ENCODE data around the gene EIF2AK3. TPM values are rescaled to one million over a fixed set of nuclear protein-coding genes. Genes with fewer than 3 reads are reported as not detected.
"Not testable (repeated sequence)": the region's sequence is repeated elsewhere in the genome, so short reads cannot be mapped to it uniquely, and the experiment has no call there.

The EIF2AK3 gene
- total and polyA plus RNA-seq, 2 experiments from 2014 or later: 19.5 to 41.9 TPM

DNA sequence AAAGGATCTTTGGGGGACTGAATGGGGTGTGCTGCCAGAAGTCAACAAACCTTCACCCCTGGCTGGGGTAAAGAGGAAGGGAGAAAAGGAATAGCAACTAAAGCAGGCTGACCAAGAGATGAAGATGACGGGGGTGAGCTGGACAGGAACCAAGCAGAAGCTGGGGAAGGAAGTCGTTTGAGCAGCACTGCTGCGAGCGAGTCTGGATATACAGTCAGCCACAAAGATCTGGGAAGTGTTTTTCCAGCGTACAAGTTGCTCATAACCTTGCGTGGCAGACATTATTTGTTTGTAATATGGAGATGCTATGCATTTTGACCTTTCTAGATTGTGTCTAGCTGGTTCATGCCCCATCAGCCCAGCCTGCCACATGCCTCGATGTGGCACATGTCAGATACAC, 71.2 kb downstream of the EIF2AK3 start:
- WGBS (ENCODE audit: low lambda C conversion rate, missing lambda C conversion rate): 97% methylated on average over 7 of the region's 7 CpGs
- Histone ChIP-seq H3K4me3 (no peak overlapping the region), H3K4me2 (no peak overlapping the region), H3K79me2 (no peaks in the 10 kb centered on the region), H3K27me3 (no peaks in the 10 kb centered on the region), H3K36me3 (replicated peaks; ENCODE audit: insufficient read depth, low read depth) (no peaks in the 10 kb centered on the region), H3K4me1 (ENCODE audit: insufficient read depth) (no peaks in the 10 kb centered on the region), H3K9me3 (ENCODE audit: low read depth) (no peaks in the 10 kb centered on the region), H2AFZ (no peak overlapping the region), H4K20me1 (ENCODE audit: insufficient read depth, poor library complexity, severe bottlenecking) (no peaks in the 10 kb centered on the region), H3K27ac (no peak overlapping the region), H3K9me2 (replicated peaks; ENCODE audit: insufficient read depth) (no peaks in the 10 kb centered on the region)
- no peak for DNase-seq (ENCODE audit: low spot score)
- TF ChIP-seq EZH2phosphoT487 (IDR thresholded peaks at IDR 0.05; ENCODE audit: low read depth, severe bottlenecking, unreplicated experiment) (no peak), EZH2 (IDR thresholded peaks at IDR 0.05; ENCODE audit: borderline replicate concordance) (no peak)
- TF ChIP-seq, protein P1, sequence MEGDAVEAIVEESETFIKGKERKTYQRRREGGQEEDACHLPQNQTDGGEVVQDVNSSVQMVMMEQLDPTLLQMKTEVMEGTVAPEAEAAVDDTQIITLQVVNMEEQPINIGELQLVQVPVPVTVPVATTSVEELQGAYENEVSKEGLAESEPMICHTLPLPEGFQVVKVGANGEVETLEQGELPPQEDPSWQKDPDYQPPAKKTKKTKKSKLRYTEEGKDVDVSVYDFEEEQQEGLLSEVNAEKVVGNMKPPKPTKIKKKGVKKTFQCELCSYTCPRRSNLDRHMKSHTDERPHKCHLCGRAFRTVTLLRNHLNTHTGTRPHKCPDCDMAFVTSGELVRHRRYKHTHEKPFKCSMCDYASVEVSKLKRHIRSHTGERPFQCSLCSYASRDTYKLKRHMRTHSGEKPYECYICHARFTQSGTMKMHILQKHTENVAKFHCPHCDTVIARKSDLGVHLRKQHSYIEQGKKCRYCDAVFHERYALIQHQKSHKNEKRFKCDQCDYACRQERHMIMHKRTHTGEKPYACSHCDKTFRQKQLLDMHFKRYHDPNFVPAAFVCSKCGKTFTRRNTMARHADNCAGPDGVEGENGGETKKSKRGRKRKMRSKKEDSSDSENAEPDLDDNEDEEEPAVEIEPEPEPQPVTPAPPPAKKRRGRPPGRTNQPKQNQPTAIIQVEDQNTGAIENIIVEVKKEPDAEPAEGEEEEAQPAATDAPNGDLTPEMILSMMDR (IDR thresholded peaks at IDR 0.05; ENCODE audit: poor library complexity): no peak

DNA sequence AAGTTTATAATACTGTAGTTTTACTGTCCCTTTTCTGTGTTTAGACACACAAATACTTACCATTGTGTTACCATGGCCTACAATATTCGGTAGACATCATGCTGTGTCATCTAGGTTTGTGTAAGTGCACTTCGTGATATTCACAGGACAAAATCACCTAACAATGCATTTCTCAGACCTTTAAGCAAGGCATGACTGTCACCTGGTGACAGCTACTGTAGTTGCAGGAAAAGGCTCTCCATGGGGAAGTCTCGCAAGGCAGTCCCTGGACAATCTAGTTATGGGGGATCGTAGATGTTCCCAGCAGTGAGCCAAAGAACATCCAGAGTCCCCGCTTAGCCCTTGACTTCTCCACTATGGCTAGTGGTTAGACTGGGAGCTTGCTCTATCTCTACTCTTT, 73.1 kb downstream of the EIF2AK3 start:
- H4K20me1 ChIP-seq (ENCODE audit: insufficient read depth, poor library complexity, severe bottlenecking): no peaks in the 10 kb centered on the region
- no peak overlapping the region for H3K4me2 ChIP-seq
- no peaks in the 10 kb centered on the region for H3K4me1 ChIP-seq (ENCODE audit: insufficient read depth)
- H2AFZ ChIP-seq: no peak overlapping the region
- H3K9me3 ChIP-seq (ENCODE audit: low read depth): no peaks in the 10 kb centered on the region
- H3K9me2 ChIP-seq (replicated peaks; ENCODE audit: insufficient read depth): no peaks in the 10 kb centered on the region
- peaks cover 9% of the 10 kb centered on the region for H3K27me3 ChIP-seq
- no peak overlapping the region for H3K4me3 ChIP-seq
- TF ChIP-seq, protein P1 (IDR thresholded peaks at IDR 0.05; ENCODE audit: poor library complexity): peak; percentile 21
- TF ChIP-seq EZH2 (IDR thresholded peaks at IDR 0.05; ENCODE audit: borderline replicate concordance): no peak
- DNase-seq (ENCODE audit: low spot score): no peak
- WGBS (ENCODE audit: low lambda C conversion rate, missing lambda C conversion rate): 85% methylated on average over 5 of the region's 5 CpGs
- H3K79me2 ChIP-seq: no peaks in the 10 kb centered on the region
- no peak overlapping the region for H3K27ac ChIP-seq
- no peaks in the 10 kb centered on the region for H3K36me3 ChIP-seq (replicated peaks; ENCODE audit: insufficient read depth, low read depth)

DNA sequence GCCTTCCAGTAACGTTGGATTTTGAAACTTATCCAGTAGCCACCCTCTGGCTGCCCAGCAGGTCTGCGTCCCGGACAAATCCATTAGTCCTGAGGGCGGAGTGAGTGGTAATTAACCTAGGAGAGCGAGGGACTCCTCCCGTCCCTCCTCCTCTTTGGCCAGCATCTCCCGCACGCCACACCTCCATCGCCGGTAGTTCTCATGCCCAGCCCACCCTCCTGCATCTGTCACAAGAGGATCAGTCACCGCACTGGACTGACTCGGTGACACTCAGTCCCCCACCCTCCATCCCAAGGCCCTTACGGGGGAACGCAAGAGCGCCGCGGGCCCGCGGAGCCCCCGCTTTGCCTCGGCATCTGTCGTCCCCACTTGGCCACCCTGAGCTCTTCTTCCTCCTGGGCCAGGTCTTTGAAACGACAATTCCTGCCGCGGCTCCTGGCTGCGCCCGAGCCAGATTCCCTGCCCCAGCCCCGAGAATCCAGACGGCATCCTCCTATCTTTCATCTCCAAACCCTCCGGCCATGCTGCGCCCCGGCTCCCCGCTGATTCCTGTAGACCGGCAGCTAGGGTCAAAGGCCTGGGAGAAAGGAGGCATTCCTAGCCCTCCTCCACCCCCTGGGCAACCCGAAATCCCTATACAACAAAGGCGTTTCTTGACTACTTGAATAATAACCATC, 77.5 kb downstream of the EIF2AK3 start:
- H3K4me3 ChIP-seq: no peak overlapping the region
- H4K20me1 ChIP-seq (ENCODE audit: insufficient read depth, poor library complexity, severe bottlenecking): no peaks in the 10 kb centered on the region
- no peaks in the 10 kb centered on the region for H3K36me3 ChIP-seq (replicated peaks; ENCODE audit: insufficient read depth, low read depth)
- peaks cover 13% of the 10 kb centered on the region for H3K27me3 ChIP-seq
- peak overlapping the region; percentile 78 for H3K4me2 ChIP-seq
- no peaks in the 10 kb centered on the region for H3K4me1 ChIP-seq (ENCODE audit: insufficient read depth)
- no peaks in the 10 kb centered on the region for H3K9me3 ChIP-seq (ENCODE audit: low read depth)
- no peaks in the 10 kb centered on the region for H3K9me2 ChIP-seq (replicated peaks; ENCODE audit: insufficient read depth)
- no peak for TF ChIP-seq EZH2 (IDR thresholded peaks at IDR 0.05; ENCODE audit: borderline replicate concordance)
- TF ChIP-seq, protein P1 (IDR thresholded peaks at IDR 0.05; ENCODE audit: poor library complexity): no peak
- TF ChIP-seq EZH2phosphoT487 (IDR thresholded peaks at IDR 0.05; ENCODE audit: low read depth, severe bottlenecking, unreplicated experiment): no peak
- DNase-seq (ENCODE audit: low spot score): no peak
- WGBS (ENCODE audit: low lambda C conversion rate, missing lambda C conversion rate): 5% methylated on average over 36 of the region's 36 CpGs
- no peak overlapping the region for H2AFZ ChIP-seq
- no peak overlapping the region for H3K27ac ChIP-seq
- H3K79me2 ChIP-seq: no peaks in the 10 kb centered on the region

DNA sequence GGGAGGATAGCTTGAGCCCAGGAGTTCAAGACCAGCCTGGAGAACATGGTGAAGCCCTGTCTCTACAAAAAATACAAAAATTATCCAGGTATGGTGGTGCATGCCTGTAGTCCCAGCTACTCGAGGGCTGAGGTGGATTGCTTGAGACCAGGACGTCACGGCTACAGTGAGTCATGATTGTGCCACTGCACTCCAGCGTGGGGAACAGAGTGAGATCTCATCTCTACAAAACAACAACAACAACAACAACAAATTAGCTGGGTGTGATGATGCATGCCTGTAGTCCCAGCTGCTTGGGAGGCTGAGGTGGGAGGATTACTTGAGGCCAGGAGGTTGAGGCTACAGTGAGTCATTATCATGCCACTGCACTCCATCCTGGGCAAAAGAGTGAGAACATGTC, 81.0 kb downstream of the EIF2AK3 start:
- DNase-seq (ENCODE audit: low spot score); H3K4me3 ChIP-seq; H3K9me2 ChIP-seq (replicated peaks; ENCODE audit: insufficient read depth); H2AFZ ChIP-seq; H3K4me2 ChIP-seq; H3K36me3 ChIP-seq (replicated peaks; ENCODE audit: insufficient read depth, low read depth); H3K4me1 ChIP-seq (ENCODE audit: insufficient read depth); H3K79me2 ChIP-seq; H3K27ac ChIP-seq; H3K9me3 ChIP-seq (ENCODE audit: low read depth); H4K20me1 ChIP-seq (ENCODE audit: insufficient read depth, poor library complexity, severe bottlenecking): not testable (repeated sequence)
- H3K27me3 ChIP-seq: peaks cover 13% of the 10 kb centered on the region
- 91% methylated on average over 4 of the region's 4 CpGs for WGBS (ENCODE audit: low lambda C conversion rate, missing lambda C conversion rate)
